ENCODE measurements around the gene CEP126. TPM values are rescaled to one million over a fixed set of nuclear protein-coding genes. Genes with fewer than 3 reads are reported as not detected.

Gene CEP126
- total RNA-seq, 1 donor from 2014 or later = 4.2 TPM

DNA sequence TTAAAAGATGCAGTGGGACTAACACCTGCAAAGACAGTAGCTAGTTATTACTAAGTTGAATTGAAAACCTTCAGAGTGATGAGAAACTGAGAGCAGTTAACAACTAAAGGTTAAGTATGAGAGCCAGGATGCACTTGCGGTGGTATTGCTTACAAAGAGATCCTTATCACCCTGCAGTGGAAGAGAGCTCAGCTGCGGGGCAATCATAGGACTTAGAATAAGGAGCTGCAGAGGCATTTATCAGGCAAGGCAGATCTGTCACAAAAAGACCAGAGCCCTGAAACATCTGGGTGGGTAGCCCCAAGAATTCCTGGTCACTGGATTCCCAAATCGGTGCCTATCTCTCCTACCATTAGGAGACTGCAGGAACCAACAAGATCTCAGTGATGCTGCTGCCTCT is 98.1 kb downstream of the CEP126 start:
- DNase-seq = no peak

DNA sequence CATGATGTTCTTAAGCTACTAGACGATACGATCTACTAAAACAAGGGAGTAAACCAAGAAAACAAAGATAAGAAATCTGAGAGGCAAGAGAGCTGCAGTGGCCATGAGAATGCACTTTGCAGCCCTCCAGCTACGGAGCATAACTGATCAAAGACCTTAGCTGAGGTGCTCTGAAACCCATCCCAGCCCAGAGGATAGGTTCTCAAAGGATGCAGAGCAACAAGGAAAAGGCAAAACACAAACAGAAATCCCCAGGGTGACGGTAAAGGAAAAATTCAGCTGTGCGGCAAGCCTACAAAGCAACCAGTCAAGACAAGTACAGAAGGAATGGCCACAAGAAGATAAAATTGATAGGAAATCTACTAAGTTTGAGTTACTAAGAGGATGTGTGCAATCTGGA is 99.9 kb downstream of the CEP126 start:
- no peak for DNase-seq

DNA sequence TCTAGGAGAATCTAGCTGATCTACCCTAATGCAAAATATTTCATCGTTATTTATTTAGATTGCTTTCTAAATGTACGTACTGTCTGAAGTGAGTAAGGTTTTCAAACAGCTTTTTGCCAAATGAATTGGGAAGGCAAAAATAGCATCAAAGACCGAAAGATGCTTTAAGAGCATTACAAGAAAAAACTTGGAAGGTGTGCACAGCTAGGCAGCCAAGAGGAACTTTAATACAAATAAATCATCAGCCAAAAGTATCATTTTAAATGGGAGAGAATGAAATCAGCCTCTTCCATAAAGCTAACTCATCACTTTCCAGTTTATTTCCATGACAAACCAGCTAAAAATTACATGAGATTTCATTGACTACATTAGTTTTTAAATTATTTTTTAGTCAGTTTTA is 102.2 kb downstream of the CEP126 start:
- peak; percentile 44 for DNase-seq

DNA sequence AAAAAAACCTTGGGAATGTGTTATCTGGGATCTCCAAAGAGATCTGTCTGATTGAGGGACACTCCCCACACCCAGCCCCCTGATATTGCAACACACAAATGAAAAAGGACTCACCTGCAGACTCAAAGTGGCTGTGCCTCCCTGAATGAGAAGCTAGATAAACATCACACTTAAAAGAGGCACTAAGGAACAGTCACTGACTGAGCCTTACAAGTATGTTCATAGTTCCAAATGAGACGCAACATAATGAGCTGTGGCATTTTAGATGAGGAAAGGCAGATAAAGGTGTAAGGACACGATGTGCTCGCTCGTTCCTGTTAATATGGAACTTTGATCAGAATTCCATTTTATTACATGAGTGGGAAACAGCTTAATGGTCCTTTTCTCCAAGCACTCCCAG is 111.4 kb downstream of the CEP126 start:
- DNase-seq = no peak

DNA sequence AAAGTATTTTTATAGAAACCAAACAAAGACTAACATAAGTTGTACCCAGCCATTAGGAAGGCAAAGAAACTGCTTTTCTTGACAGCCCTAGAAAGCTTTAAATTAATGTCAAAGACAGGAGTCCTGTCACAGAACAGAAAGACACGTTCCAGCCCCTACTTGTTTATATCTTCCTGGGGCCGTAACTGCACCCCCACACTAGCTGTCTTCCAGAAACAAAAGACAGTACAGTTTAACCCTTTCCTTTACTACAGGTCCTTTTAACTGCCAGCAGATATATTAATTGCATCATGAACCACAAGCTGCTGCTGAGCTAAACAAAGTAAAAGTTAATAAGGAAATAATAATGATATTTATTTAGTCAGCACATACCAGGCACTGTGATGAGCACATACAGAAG is 112.1 kb downstream of the CEP126 start:
- DNase-seq = peak; percentile 17

DNA sequence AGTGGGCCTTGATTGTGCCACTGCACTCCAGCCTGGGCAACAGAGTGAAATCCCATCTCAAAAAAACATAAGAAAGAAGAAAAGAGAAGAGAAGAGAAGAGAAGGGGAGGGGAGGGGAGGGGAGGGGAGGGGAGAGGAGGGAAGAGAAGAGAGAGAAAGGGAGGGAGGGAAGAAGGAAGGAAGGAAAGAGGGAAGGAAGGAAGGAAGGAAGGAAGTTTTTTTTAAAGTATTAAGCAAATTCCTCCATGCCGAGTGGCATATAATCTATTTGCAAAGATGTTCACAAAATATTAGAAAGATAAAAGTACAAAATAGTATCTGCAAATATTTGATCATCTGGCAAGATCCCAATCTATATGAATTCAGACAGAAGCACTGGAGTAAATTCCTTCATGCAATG is 121.9 kb downstream of the CEP126 start:
- DNase-seq = no peak

DNA sequence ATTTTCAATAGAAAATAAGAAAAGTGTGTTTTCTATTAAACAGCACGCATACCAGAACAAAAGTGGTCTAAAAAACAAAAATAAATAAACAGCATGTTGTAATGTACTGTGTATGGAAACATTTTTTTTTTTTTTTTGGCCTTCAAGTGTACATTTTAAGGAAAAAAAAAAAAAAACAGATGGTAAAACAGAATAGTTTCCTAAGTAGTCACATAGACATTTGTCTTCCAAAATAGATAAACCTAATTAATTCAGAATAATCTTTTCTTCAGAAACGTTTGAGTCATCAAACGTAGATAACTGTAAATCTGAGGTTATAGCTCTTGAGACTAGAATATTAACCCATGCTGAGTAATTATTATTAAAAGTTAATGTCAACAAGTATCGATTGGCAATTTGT is 132.0 kb downstream of the CEP126 start:
- peak; percentile 38 for DNase-seq

DNA sequence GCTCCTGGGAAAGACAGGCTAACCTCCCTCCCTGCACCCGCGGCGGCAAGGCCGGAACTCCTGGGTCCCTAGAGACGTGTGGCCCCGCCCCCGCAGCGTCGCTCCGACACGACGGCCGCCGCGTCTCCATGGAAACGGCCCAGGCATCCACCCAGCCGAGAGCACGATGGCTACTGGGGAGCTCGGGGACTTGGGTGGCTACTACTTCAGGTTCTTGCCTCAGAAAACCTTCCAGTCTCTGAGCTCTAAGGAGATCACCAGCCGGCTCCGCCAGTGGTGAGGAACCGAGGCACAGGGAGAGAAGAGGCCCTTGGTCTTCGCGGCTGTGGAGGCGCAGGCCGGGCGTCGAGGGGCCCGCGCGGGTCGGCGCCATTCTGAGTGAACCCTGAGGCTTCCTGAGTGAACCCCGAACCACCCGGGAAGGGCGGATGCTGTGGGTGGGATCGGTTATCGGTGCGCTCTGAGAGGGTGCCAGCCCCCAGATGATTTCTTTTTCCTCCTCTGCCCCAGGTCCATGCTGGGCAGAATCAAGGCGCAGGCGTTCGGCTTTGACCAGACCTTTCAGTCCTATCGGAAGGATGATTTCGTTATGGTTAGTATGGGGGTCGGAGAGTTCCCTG is 132.6 kb downstream of the CEP126 start, which contains the start of gene CFAP300:
Gene CFAP300 (plus strand): TSS at position 133 of the 620 bp plus-strand sequence. CDS start 34 bp downstream, at position 167.
- DNase-seq = peak; percentile 92

Other genes starting within 250 kb of the CEP126 start
- not detected for gene ANGPTL5, start 1.5 kb downstream of the CEP126 start, total RNA-seq
- gene CFAP300, start 132.4 kb downstream of the CEP126 start, total RNA-seq = 1.6 TPM
- 113 TPM for gene YAP1, start 195.4 kb downstream of the CEP126 start, total RNA-seq

All from tongue (tissue), 2 donors.